IPS-18a (cell line): ENCODE data around the gene NPL.

Experiments used
- H3K27ac ChIP-seq: one replicate; pipeline ENCODE4 v1.5.1; 2013; ENCODE audit warnings: low read length
- H3K27me3 ChIP-seq: one replicate; pipeline ENCODE4 v1.6.1; 2013; ENCODE audit warnings: mild to moderate bottlenecking, low read length; ENCODE audit not compliant: control insufficient read depth, insufficient read depth
- H3K36me3 ChIP-seq: one replicate; pipeline ENCODE4 v1.6.1; 2013; ENCODE audit warnings: low read depth, low read length; ENCODE audit not compliant: control insufficient read depth
- H3K4me1 ChIP-seq: one replicate; pipeline ENCODE4 v1.6.1; 2013; ENCODE audit warnings: low read depth, low read length; ENCODE audit not compliant: control insufficient read depth
- H3K4me3 ChIP-seq: one replicate; pipeline ENCODE4 v1.5.1; 2013; ENCODE audit warnings: low read length
- H3K9ac ChIP-seq: one replicate; pipeline ENCODE4 v1.6.1; 2013; ENCODE audit warnings: mild to moderate bottlenecking, low read length, moderate library complexity
- H3K9me3 ChIP-seq: one replicate; pipeline ENCODE4 v1.6.1; 2013; ENCODE audit warnings: low read depth, low read length; ENCODE audit not compliant: control insufficient read depth

Gene NPL, protein sequence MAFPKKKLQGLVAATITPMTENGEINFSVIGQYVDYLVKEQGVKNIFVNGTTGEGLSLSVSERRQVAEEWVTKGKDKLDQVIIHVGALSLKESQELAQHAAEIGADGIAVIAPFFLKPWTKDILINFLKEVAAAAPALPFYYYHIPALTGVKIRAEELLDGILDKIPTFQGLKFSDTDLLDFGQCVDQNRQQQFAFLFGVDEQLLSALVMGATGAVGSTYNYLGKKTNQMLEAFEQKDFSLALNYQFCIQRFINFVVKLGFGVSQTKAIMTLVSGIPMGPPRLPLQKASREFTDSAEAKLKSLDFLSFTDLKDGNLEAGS

DNA sequence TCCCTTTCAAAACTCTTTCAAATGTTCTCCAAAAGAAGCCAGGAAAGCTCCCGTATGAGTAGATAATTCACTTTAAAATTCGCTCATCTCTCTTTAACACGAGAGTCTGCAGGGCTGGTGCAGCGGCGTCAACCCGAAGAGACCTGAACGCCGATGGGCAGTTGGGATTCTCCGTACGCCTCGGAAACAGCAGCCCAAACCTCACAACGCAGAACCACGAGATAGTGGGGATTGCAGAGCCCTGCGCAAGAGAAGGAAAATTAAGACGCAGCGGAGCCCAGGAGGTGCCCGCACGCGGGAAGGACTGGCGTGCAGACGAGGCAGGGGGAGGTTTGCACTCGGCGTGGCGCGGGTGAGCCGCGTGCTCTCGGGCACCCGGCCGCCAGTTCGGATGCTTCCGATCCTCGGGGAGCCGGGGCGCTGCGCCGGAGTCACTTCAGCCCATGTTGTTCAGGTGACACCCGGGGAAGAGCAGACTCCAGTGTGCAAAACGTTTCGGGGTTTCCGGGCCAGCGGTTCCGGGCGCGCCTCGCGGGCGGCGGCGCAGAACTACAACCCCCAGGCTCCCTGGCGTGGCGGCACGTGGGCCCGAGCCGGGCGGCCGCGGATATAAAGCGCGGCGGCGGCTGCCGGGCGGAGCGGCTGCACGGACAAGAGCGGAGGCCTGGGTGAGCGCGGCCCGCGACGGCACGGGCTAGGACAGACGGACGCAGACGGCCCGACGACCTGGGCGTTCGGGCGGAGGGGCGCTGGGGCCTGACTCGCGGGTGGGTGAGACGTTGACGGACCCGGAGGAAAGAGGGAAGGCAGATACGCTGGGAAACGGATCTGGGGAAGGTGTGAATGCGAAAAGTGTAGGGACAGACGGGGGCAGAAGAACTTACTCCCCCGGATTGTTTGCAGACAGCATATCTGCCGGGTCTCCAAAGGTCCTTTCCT lies at the start of gene NPL:
NPL (plus strand) TSS at position 636 of the 939 bp plus-strand sequence. CDS start 4,599 bp downstream, outside the sequence.
- Histone ChIP-seq H3K4me1 (no peaks in the 10 kb centered on the region), H3K9me3 (no peaks in the 10 kb centered on the region), H3K36me3 (no peaks in the 10 kb centered on the region), H3K27me3 (peaks cover 50% of the 10 kb centered on the region), H3K9ac (peak within 1 kb of the TSS; percentile 55), H3K4me3 (peak within 1 kb of the TSS; percentile 78), H3K27ac (no peak within 1 kb of the TSS)

DNA sequence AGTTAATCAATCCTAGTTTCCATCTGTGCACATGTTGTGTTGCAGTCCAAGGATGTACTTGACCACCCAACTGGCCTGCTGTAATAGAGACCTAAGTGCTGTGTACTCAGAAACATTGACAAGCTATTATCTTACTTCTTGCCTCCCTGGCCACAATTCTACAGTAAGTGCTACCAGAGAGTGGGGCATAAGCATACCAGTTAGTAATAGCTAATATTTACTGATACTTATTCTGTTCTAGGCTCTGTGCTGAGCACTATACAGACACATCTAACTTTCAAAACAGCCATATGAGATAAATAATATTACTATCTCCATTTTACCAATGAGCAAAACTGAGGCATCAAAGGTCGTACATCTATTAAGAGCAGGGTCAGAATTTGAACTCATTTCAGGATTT lies 49.5 kb upstream of the NPL start:
- no peaks in the 10 kb centered on the region for H3K9me3 ChIP-seq
- no peaks in the 10 kb centered on the region for H3K27me3 ChIP-seq
- H3K36me3 ChIP-seq, result no peaks in the 10 kb centered on the region
- no peak overlapping the region for H3K9ac ChIP-seq
- no peak overlapping the region for H3K27ac ChIP-seq
- H3K4me1 ChIP-seq, result peaks cover 5% of the 10 kb centered on the region
- no peak overlapping the region for H3K4me3 ChIP-seq

DNA sequence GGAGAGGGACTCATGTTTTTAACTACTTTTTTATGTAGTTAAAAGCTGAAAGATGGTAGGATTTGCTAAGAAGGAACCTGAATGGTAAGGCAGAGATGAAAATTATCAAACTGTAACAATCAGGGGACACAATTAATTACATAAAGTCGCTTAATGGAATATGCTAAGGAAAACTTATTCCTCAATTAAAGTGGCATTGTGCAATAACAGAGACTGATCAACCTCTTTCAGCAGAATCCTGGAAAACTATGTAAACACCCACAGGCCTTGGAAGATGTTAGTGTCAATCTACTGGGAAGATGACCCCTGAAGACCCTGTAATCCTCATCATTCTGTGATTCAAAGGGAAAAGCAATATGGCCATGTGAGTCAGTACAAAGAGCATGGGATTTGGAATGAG lies 46.8 kb upstream of the NPL start:
- H3K4me3 ChIP-seq, result no peak overlapping the region
- H3K4me1 ChIP-seq, result peaks cover 5% of the 10 kb centered on the region
- no peaks in the 10 kb centered on the region for H3K36me3 ChIP-seq
- H3K27ac ChIP-seq, result no peak overlapping the region
- H3K9me3 ChIP-seq, result no peaks in the 10 kb centered on the region
- H3K9ac ChIP-seq, result no peak overlapping the region
- no peaks in the 10 kb centered on the region for H3K27me3 ChIP-seq

DNA sequence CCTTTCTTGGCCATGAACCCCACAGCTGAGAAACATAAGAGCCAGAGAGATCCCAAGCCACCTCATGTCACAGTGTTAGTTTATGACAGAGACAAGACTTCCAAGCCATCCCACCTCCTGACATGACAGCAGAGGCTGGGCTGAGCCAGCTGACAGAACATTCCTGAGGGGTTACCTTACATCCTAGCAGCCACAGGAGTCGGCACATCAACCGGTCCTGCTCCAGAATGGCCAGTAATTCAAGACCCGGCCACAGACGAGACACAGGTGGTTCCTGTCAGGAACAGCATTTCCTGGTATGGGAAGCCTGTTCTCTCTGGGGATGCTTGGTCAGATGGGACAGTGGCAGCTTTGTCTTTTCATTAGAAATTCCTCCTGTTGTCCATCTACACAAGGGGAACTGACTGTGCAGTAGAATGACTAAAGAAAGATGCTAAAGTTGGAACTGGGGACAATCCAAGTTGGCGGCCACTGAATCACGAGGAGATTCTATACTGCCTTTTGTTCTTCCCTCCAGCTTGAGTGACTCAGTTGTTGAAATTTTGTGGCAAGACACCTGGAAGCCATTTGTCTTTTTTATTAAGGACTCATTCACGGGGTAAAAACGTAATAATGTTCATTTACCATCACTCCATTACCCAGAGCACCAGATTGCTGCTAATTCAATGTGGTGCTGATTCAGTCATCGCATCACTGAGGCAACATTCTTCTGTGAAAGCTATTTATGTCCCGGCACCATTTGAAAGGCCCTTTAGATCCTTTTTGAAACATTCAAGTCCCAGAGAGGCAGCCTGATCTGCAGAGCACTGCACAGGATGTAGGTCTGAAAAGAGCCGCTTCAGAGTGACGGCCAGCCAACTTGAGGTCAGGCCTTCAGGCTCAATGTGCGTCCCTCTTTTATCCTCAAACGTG lies 37.2 kb upstream of the NPL start:
- Histone ChIP-seq H3K27me3 (no peaks in the 10 kb centered on the region), H3K4me1 (no peaks in the 10 kb centered on the region), H3K4me3 (no peak overlapping the region), H3K36me3 (no peaks in the 10 kb centered on the region), H3K9ac (no peak overlapping the region), H3K9me3 (no peaks in the 10 kb centered on the region), H3K27ac (no peak overlapping the region)

DNA sequence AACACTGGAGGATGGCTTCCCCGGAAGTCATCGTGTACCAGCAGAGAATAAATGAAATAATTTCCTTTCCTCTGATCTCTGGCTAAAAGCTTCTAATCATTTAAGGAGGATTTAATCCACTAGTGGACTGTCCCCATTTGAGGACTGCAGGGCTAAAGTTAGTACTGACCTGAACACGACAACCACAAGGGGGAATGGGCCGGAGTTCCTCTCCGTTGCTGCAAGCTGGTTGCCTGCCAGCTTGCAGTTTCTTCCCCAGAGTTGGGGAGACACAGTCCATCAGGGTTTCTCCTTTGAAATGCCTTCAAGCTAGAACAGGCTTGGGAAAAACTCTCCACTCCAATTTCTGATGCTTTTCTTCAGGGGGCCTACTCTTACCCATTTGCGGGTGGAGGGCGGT lies 35.5 kb upstream of the NPL start:
- Histone ChIP-seq H3K27ac (no peak overlapping the region), H3K4me1 (no peaks in the 10 kb centered on the region), H3K9me3 (no peaks in the 10 kb centered on the region), H3K36me3 (no peaks in the 10 kb centered on the region), H3K4me3 (no peak overlapping the region), H3K9ac (no peak overlapping the region), H3K27me3 (no peaks in the 10 kb centered on the region)

DNA sequence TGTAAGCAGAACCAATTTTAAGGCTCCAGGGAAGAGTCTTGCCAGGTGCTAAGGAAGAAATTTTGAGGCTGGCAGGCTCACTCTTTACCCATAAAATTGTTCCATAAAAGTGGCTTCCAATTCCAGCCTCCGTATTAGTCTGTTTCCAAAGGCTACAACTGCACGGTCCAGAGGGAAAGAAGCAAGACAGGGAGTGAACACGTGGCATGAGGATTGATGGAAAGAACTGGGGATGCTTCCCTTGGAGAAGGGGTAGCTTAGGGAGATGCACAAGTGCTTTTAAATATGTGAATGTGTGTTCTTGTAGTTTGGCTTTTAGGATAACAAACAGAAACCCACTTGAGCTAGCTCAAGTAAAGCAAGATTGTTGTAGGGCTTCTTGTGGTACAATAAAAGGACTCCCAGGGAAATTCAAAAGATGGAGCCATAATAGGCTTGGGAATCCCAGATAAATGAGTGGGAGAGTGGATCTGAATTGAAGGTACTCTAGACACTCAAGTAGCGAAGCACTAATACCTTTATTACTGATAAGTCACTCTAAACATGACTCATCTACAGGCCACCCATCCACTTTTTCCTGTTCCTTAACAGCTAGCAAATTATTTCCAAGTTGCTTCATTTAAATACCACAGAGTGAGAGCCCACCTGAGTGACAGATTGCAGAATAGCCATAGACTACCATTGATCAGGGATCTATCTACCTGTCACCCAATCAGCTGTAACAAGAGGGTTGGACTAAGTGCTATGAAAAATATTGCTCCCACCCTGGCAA lies 34.8 kb upstream of the NPL start:
- Histone ChIP-seq H3K4me3 (no peak overlapping the region), H3K27ac (no peak overlapping the region), H3K9ac (no peak overlapping the region), H3K27me3 (no peaks in the 10 kb centered on the region), H3K9me3 (no peaks in the 10 kb centered on the region), H3K36me3 (no peaks in the 10 kb centered on the region), H3K4me1 (no peaks in the 10 kb centered on the region)

DNA sequence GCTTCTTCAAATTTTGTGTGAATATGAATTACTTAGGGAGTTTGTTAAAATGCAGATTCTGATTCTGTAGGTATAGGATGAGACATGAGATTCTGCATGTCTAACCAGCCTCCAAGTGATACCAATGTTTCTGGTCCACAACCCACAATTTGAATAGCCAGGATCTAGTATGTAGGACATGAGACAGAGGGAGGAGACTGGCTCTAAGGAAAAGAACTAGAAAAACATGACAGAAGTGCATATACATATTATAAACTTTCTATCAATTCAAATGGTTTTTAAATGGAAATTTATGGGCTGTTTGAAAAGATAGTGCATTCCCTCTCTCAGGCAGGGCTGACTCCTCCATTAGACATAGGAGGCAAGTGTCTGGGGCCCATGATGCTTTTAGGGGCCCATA lies 33.9 kb upstream of the NPL start:
- H3K4me1 ChIP-seq, result no peaks in the 10 kb centered on the region
- H3K27me3 ChIP-seq, result no peaks in the 10 kb centered on the region
- no peaks in the 10 kb centered on the region for H3K9me3 ChIP-seq
- no peak overlapping the region for H3K27ac ChIP-seq
- no peak overlapping the region for H3K4me3 ChIP-seq
- no peaks in the 10 kb centered on the region for H3K36me3 ChIP-seq
- H3K9ac ChIP-seq, result no peak overlapping the region

DNA sequence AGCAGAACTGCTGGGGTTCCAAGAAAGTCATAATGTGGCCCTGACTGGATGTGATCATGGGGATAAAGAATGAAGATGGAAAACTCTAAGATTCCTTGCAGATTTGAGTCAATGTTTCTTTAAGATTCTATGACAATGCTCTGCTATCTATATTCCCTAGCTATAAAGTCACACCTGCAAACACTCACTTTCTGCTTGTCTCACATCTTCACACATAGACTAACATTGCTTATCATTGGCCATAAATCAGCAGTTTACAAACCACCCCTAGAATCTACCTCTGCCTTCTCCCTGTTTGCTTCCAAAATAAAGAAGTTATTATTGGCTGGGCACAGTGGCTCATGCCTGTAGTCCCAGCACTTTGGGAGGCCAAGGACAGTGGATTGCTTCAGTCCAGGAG lies 33.1 kb upstream of the NPL start:
- H3K9ac ChIP-seq, result no peak overlapping the region
- no peaks in the 10 kb centered on the region for H3K9me3 ChIP-seq
- H3K27me3 ChIP-seq, result no peaks in the 10 kb centered on the region
- no peak overlapping the region for H3K27ac ChIP-seq
- H3K4me1 ChIP-seq, result no peaks in the 10 kb centered on the region
- H3K4me3 ChIP-seq, result no peak overlapping the region
- no peaks in the 10 kb centered on the region for H3K36me3 ChIP-seq

DNA sequence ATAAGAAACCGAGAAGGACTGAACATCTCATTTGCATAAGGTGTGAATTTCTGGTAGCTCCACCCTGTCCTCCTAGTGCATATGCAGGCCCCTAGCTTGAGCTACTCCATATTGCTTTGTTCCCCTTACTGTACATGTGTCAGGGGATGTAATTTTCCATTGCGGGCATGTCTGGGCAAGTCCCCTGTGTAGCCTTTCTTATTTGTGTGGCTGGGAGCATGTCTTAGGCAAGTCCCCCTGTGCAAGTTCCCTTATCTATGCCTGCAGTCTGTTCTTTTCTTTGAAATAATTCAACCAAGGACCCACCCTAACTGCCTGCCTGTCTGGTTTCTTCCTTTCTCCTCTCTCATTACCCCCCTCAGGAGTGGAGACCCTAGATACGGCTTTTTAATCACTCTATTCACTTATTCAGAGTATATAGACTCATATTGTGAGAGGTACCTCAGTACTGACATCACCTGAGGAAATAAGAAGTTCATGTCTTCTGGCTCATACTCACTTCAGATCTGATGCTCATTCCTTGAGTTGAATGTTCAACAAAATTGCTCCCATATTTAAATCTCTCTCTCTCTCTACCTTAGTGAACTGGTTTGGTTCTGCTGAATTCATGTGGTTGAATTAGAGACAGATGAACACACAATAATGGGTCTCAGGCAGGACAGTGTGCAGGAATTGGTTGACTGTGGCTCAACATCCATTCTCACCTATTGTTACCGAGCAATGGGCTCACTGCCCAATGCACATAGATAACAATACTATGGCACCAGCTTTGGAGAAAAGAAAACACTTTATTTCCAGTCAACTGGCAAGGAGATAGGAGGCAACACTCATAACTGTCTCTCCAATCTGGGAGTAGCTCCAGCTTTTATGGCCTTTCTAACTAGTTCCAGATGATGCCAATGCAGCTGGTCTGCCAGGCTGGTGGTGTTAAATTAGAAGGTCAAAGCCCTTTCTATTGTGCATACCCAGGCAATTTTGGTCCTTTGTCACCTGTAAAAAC lies 27.9 kb upstream of the NPL start:
- H3K27me3 ChIP-seq, result no peaks in the 10 kb centered on the region
- H3K36me3 ChIP-seq, result no peaks in the 10 kb centered on the region
- H3K9me3 ChIP-seq, result no peaks in the 10 kb centered on the region
- H3K4me1 ChIP-seq, result peaks cover 12% of the 10 kb centered on the region
- H3K4me3 ChIP-seq, result no peak overlapping the region
- H3K9ac ChIP-seq, result no peak overlapping the region
- no peak overlapping the region for H3K27ac ChIP-seq

DNA sequence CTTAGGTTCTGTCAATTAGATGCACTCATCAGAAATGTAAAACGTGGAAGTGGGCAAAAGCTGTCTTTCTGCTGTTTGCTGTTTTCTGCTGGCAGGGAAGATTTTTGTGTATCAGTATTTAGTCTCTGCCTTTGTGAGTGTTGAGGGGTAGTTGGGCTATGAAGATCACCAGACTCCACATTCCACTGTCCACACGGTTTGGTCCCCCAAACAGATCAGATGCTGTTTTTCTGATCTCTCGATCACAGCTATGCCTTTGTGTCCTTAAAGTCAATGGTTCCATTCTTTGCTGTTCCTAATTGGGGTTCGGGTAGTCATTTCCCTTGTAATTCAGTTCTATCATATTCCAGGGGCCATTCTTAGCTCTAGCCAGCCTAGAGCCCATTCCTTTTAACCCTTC lies 27.0 kb upstream of the NPL start:
- H3K9me3 ChIP-seq, result no peaks in the 10 kb centered on the region
- H3K27me3 ChIP-seq, result no peaks in the 10 kb centered on the region
- no peak overlapping the region for H3K4me3 ChIP-seq
- H3K27ac ChIP-seq, result no peak overlapping the region
- H3K4me1 ChIP-seq, result peaks cover 12% of the 10 kb centered on the region
- H3K9ac ChIP-seq, result no peak overlapping the region
- H3K36me3 ChIP-seq, result no peaks in the 10 kb centered on the region
